ENCODE data around the gene ETF1. TPM values are rescaled to one million over a fixed set of nuclear protein-coding genes. Genes with fewer than 3 reads are reported as not detected.
A peak's percentile ranks its signal among the peaks of the same experiment; 100 is the strongest.

Gene ETF1
- total RNA-seq, 1 donor from 2014 or later = 153 TPM

- H3K4me1 Mint-ChIP-seq (ENCODE audit: low read depth, unreplicated experiment) = peaks cover 13% of the 10 kb centered on the region
- Histone ChIP-seq H3K27ac (ENCODE audit: low read depth, low read length) (no peak overlapping the region), H2AFZ (ENCODE audit: low read depth, low read length) (peak overlapping the region; percentile 1), H3K79me2 (ENCODE audit: insufficient read depth, low read length) (peaks cover 13% of the 10 kb centered on the region), H3K4me2 (ENCODE audit: low read length) (no peak overlapping the region), H4K20me1 (ENCODE audit: insufficient read depth, low read length) (peaks cover 11% of the 10 kb centered on the region), H3K9me3 (ENCODE audit: insufficient read depth, low read depth, low read length) (no peaks in the 10 kb centered on the region), H3K27me3 (ENCODE audit: insufficient read depth, low read length) (no peaks in the 10 kb centered on the region), H3K4me3 (ENCODE audit: insufficient read depth, low read depth, low read length) (no peak overlapping the region), H3K36me3 (ENCODE audit: insufficient read depth, low read length) (no peaks in the 10 kb centered on the region), H3K9ac (ENCODE audit: low read length) (no peak overlapping the region), H3K4me1 (ENCODE audit: insufficient read depth, low read length) (peaks cover 11% of the 10 kb centered on the region)
- H3K27me3 Mint-ChIP-seq (ENCODE audit: low read depth, unreplicated experiment) = peaks cover 18% of the 10 kb centered on the region
- no peaks in the 10 kb centered on the region for H3K9me3 Mint-ChIP-seq (ENCODE audit: unreplicated experiment)
- peak; percentile 65 for DNase-seq (ENCODE audit: low read depth)
- no peak overlapping the region for H3K4me3 Mint-ChIP-seq (ENCODE audit: unreplicated experiment)
- FAIRE-seq = peak; percentile 39
- no peak overlapping the region for H3K27ac Mint-ChIP-seq (ENCODE audit: unreplicated experiment)
- TF ChIP-seq EZH2 (IDR thresholded peaks at IDR 0.05; ENCODE audit: insufficient read depth, low read length) (no peak), CTCF (IDR thresholded peaks at IDR 0.05; ENCODE audit: insufficient read depth, low read depth, low read length) (no peak)
- H3K36me3 Mint-ChIP-seq (ENCODE audit: low read depth, unreplicated experiment) = peaks cover 2% of the 10 kb centered on the region
Measured at GRCh38 chr5:138461343-138462125, 81.5 kb downstream of the ETF1 start.

DNA sequence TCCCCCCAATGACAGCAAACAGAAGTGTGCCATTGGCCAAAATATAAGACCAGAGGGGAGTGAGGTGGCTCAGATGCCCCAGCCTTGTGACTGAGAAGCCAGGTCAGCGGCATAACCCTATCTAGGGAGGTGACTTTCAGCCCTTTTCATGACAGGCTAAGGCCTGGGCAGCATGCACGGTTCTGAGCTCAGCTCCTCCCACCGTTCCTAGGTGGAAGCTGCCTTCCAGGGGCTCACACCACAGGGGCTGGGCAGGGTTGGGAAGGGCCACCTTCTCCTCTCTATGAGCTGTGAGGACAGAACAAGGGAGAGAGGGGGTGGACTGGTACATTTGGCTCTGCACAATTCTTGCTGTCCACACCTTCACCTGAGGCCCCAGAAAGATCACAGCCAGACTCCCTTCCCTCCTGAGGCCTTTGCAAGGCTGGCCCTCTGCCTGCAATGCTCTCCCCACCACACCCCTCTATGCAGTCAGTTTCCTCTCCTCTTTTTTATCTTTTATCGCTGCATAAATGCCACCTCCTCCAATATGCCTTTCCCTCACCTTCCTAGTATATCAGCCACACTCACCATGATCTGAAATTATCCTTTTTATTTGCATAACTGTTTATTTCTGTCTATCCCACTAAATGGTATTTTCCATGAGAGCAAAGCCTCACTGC lies 82.9 kb downstream of the ETF1 start:
- no peak overlapping the region for H3K4me2 ChIP-seq (ENCODE audit: low read length)
- no peaks in the 10 kb centered on the region for H3K9me3 ChIP-seq (ENCODE audit: insufficient read depth, low read depth, low read length)
- Mint-ChIP-seq H3K36me3 (ENCODE audit: low read depth, unreplicated experiment) (no peaks in the 10 kb centered on the region), H3K27me3 (ENCODE audit: low read depth, unreplicated experiment) (peaks cover 23% of the 10 kb centered on the region), H3K27ac (ENCODE audit: unreplicated experiment) (no peak overlapping the region), H3K4me1 (ENCODE audit: low read depth, unreplicated experiment) (peaks cover 13% of the 10 kb centered on the region), H3K9me3 (ENCODE audit: unreplicated experiment) (no peaks in the 10 kb centered on the region), H3K4me3 (ENCODE audit: unreplicated experiment) (peak overlapping the region; percentile 42)
- H3K4me3 ChIP-seq (ENCODE audit: insufficient read depth, low read depth, low read length) = no peak overlapping the region
- H3K27me3 ChIP-seq (ENCODE audit: insufficient read depth, low read length) = no peaks in the 10 kb centered on the region
- DNase-seq (ENCODE audit: low read depth) (no peak), FAIRE-seq (no peak)
- no peaks in the 10 kb centered on the region for H4K20me1 ChIP-seq (ENCODE audit: insufficient read depth, low read length)
- H2AFZ ChIP-seq (ENCODE audit: low read depth, low read length) = no peak overlapping the region
- no peak overlapping the region for H3K27ac ChIP-seq (ENCODE audit: low read depth, low read length)
- H3K79me2 ChIP-seq (ENCODE audit: insufficient read depth, low read length) = no peaks in the 10 kb centered on the region
- H3K36me3 ChIP-seq (ENCODE audit: insufficient read depth, low read length) = no peaks in the 10 kb centered on the region
- no peak overlapping the region for H3K9ac ChIP-seq (ENCODE audit: low read length)
- H3K4me1 ChIP-seq (ENCODE audit: insufficient read depth, low read length) = peaks cover 10% of the 10 kb centered on the region
- TF ChIP-seq CTCF (IDR thresholded peaks at IDR 0.05; ENCODE audit: insufficient read depth, low read depth, low read length) (no peak), EZH2 (IDR thresholded peaks at IDR 0.05; ENCODE audit: insufficient read depth, low read length) (no peak)

Data from astrocyte (in vitro differentiated cells and primary cell).